Progenitor cell of endocrine pancreas (in vitro differentiated cells): ENCODE results near the gene DNAAF9. TPM values are rescaled to one million over a fixed set of nuclear protein-coding genes. Genes with fewer than 3 reads are reported as not detected.

Experiments
- DNase-seq: peaks from one replicate; pipeline ENCODE4 v3.0.0; 2021; ENCODE audit warnings: low spot score; ENCODE audit not compliant: unreplicated experiment
- H3K27ac Mint-ChIP-seq: 2 replicates; pipeline ENCODE4 v1.8.0; 2021; ENCODE audit warnings: mild to moderate bottlenecking, moderate library complexity, mixed read lengths
- H3K27me3 Mint-ChIP-seq: 2 replicates; pipeline ENCODE4 v1.8.0; 2021; ENCODE audit warnings: mixed read lengths
- H3K36me3 Mint-ChIP-seq: 2 replicates; pipeline ENCODE4 v1.8.0; 2022; ENCODE audit warnings: mixed read lengths; ENCODE audit not compliant: insufficient read depth
- H3K4me1 Mint-ChIP-seq: 2 replicates; pipeline ENCODE4 v1.8.0; 2021; ENCODE audit warnings: low read depth, mixed read lengths
- H3K4me3 Mint-ChIP-seq: 2 replicates; pipeline ENCODE4 v1.8.0; 2021; ENCODE audit warnings: low read depth, mild to moderate bottlenecking, moderate library complexity, mixed read lengths
- H3K9me3 Mint-ChIP-seq: 2 replicates; pipeline ENCODE4 v1.8.0; 2021; ENCODE audit warnings: low read depth, mixed read lengths
- total RNA-seq: library from RNA; stranded (reverse); gene quantifications from 2 replicates; pipeline ENCODE4 v1.2.1, GENCODE V29; 2021
- TF ChIP-seq, protein P1 (sequence below): fragments of 200-600 bp; sonication (generic); IDR thresholded peaks from one replicate; pipeline ENCODE4 v1.5.0; 2021; ENCODE audit warnings: antibody characterized with exemption, mild to moderate bottlenecking; ENCODE audit not compliant: unreplicated experiment

Gene DNAAF9
- total RNA-seq, 1 donor from 2014 or later = 29.9 TPM

DNA sequence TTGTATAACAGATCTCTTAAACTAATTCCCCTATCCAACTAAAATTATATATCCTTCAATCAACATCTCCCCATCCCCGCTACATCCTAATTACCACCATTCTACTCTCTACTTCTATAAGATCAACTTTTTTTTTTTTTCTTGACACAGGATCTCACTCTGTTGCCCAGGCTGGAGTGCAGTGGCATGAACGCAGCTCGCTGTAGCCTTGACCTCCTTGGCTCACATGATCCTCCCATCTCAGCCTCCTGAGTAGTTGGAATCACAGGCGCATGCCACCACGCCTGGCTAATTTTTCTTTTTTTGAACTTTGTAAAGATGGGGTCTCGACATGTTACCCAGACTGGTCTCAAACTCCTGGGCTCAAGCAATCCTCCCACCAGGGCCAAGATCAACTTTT, 5.0 kb downstream of the DNAAF9 start:
- no peak for DNase-seq
- peaks cover 5% of the 10 kb centered on the region for H3K36me3 Mint-ChIP-seq
- TF ChIP-seq, protein P1, sequence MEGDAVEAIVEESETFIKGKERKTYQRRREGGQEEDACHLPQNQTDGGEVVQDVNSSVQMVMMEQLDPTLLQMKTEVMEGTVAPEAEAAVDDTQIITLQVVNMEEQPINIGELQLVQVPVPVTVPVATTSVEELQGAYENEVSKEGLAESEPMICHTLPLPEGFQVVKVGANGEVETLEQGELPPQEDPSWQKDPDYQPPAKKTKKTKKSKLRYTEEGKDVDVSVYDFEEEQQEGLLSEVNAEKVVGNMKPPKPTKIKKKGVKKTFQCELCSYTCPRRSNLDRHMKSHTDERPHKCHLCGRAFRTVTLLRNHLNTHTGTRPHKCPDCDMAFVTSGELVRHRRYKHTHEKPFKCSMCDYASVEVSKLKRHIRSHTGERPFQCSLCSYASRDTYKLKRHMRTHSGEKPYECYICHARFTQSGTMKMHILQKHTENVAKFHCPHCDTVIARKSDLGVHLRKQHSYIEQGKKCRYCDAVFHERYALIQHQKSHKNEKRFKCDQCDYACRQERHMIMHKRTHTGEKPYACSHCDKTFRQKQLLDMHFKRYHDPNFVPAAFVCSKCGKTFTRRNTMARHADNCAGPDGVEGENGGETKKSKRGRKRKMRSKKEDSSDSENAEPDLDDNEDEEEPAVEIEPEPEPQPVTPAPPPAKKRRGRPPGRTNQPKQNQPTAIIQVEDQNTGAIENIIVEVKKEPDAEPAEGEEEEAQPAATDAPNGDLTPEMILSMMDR = no peak
- H3K4me3 Mint-ChIP-seq = no peak overlapping the region
- H3K4me1 Mint-ChIP-seq = peaks cover 24% of the 10 kb centered on the region
- H3K9me3 Mint-ChIP-seq = no peaks in the 10 kb centered on the region
- H3K27me3 Mint-ChIP-seq = no peaks in the 10 kb centered on the region
- no peak overlapping the region for H3K27ac Mint-ChIP-seq

DNA sequence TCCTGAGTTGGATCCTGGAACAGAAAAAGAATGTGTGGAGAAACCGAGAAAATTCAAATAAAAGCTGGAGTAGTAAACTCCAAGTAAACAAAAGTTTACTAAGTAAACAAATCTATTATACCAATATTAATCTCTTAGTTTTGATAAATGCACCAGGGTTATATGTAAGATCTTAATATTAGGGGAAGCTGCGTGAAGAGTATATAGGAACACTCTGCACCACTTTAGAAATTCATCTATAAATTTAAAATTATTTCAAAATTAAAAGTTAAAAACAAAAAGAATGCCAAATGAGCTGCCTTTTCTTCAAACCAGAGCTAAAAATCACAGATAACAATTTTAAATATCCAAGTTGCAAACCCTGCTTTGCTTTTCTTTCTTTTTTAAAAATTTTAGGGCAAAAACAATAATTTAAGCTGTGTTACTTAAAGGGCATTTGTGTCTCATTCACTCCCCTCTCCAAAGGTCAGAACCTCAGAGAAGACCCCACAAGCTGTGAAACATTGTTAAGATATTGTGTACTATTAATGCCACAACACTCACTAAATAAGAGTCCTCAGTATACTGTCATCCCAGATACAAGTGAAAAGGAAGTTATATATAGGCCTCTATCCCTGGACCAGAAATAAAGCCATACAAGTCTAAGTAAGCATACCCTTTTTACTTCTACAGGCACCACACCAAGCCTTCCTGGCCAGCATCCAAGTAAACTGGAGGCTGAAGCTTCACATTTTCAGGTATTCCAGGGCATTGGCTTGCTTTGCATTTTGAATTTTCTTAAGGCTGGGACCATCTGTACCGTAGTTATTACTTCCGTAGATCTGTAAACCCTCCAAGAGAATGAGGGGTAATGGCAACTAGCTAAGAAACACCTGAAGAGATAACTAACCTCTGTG, 7.0 kb downstream of the DNAAF9 start:
- Mint-ChIP-seq H3K4me1 (peaks cover 14% of the 10 kb centered on the region), H3K36me3 (peaks cover 15% of the 10 kb centered on the region), H3K9me3 (peaks cover 11% of the 10 kb centered on the region), H3K27ac (no peak overlapping the region), H3K27me3 (no peaks in the 10 kb centered on the region), H3K4me3 (no peak overlapping the region)
- DNase-seq = no peak
- TF ChIP-seq, protein P1 = no peak

DNA sequence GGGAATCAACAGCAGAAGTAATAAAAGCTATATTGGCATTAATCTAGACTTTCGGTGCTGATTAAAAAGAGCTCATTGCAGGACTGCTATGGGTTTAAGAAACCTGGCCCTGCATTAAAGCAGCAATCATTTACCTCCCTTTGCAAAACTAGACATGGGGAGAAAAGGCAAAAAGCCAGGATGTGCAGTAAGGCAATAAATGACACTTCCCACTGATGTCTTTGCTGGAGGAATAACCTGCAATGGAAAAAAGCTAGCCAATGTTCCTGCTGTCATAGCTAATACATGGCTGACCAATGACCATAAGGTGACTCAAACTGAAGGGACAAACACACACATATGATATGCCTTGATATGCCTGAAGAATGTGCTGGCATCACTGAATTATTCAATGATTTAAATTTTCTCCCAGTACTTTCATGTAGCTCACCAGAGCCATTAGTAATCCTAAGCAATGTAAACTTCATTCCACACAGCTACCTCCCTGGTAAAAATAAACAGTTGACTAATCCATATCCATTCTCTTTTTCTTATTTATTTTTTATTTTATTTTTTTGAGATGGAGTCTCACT, 8.7 kb downstream of the DNAAF9 start:
- TF ChIP-seq, protein P1 = no peak
- Mint-ChIP-seq H3K9me3 (peaks cover 11% of the 10 kb centered on the region), H3K36me3 (peaks cover 15% of the 10 kb centered on the region), H3K4me1 (peaks cover 6% of the 10 kb centered on the region), H3K4me3 (no peak overlapping the region), H3K27ac (no peak overlapping the region), H3K27me3 (no peaks in the 10 kb centered on the region)
- DNase-seq = no peak

DNA sequence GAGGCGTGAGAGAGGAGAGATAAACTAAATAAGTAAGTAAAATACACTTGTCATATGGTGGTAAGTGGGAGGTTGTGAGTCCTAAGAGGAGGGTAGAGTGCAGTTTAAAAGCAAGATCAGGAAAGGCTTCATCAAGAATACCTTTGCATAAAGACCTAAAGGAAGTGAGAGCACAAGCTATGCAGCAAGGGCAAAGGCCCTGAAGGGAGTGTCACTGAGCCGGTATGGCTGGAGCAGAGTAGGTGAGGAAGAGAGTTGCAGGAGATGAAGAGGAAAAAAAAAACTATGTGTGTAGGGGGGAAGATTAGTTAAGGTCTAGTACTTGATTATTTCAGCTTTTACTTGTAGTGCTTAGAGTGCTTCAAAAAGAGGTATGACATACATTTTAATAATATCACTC, 11.0 kb downstream of the DNAAF9 start:
- TF ChIP-seq, protein P1 = no peak
- Mint-ChIP-seq H3K4me3 (no peak overlapping the region), H3K9me3 (peaks cover 11% of the 10 kb centered on the region), H3K36me3 (peaks cover 13% of the 10 kb centered on the region), H3K27ac (no peak overlapping the region), H3K27me3 (no peaks in the 10 kb centered on the region), H3K4me1 (peaks cover 6% of the 10 kb centered on the region)
- DNase-seq = no peak

DNA sequence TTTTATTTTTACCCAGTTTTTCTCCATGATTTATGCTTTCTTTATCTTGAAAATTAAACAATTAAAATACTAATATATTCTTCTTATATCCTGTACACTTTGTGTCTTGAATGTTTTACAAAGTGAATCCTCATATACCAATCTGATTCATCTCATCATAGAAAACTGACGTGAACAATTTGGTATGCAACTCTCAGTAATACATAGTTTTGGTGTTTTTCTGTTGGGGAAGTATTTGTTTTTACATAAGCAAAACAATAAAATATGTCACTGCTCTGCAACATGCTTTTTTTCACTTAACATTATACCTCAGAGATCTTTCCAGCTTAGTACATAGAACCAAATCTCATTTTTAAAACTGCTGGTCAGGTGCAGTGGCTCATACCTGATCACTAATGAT, 14.7 kb downstream of the DNAAF9 start:
- peaks cover 11% of the 10 kb centered on the region for H3K4me1 Mint-ChIP-seq
- H3K27ac Mint-ChIP-seq = no peak overlapping the region
- TF ChIP-seq, protein P1 = no peak
- peaks cover 15% of the 10 kb centered on the region for H3K9me3 Mint-ChIP-seq
- DNase-seq = no peak
- H3K4me3 Mint-ChIP-seq = no peak overlapping the region
- peaks cover 16% of the 10 kb centered on the region for H3K36me3 Mint-ChIP-seq
- no peaks in the 10 kb centered on the region for H3K27me3 Mint-ChIP-seq
